ENCODE data around the gene DHX36.

- TF ChIP-seq SP1 (IDR thresholded peaks at IDR 0.05) (no peak), L3MBTL2 (conservative IDR thresholded peaks at IDR 0.05) (no peak), ELF4 (IDR thresholded peaks at IDR 0.05) (no peak), FOXA1 (IDR thresholded peaks at IDR 0.05) (no peak), SUZ12 (IDR thresholded peaks at IDR 0.05) (no peak), ZNF384 (IDR thresholded peaks at IDR 0.05) (no peak), FOXM1 (IDR thresholded peaks at IDR 0.05; ENCODE audit: borderline replicate concordance) (no peak), TARDBP (IDR thresholded peaks at IDR 0.05) (no peak), NFRKB (IDR thresholded peaks at IDR 0.05) (no peak), FOXK2 (IDR thresholded peaks at IDR 0.05) (no peak), PKNOX1 (IDR thresholded peaks at IDR 0.05) (no peak)
Measured at GRCh38 chr3:154301561-154301960, 22.7 kb downstream of the DHX36 start.

Measured in HEK293T (cell line).